ENCODE results near the gene ALDOA.
"Not testable (repeated sequence)": the region's sequence is repeated elsewhere in the genome, so short reads cannot be mapped to it uniquely, and the experiment has no call there.

The ALDOA gene
- long read RNA-seq, donor 1, transcript ALDOA-202 (9 exons, 1,603 nt): minor isoform, 6 of 273 reads
- long read RNA-seq, donor 1, transcript ALDOA-206 (9 exons, 1,550 nt): minor isoform, 33 of 273 reads
- long read RNA-seq, donor 1, transcript ALDOA-209 (9 exons, 1,579 nt): major isoform, 209 of 273 reads
- long read RNA-seq, donor 1, partial matches to known transcripts: 11 of 273 reads
- long read RNA-seq, donor 1, other reads (novel, unspliced or antisense): 5 of 273 reads
- long read RNA-seq, donor 2, transcript ALDOA-206 (9 exons, 1,550 nt): minor isoform, 11 of 179 reads
- long read RNA-seq, donor 2, transcript ALDOA-209 (9 exons, 1,579 nt): major isoform, 118 of 179 reads
- long read RNA-seq, donor 2, partial matches to known transcripts: 44 of 179 reads
- long read RNA-seq, donor 2, other reads (novel, unspliced or antisense): 0 of 179 reads
- long read RNA-seq, donor 3, transcript ALDOA-206 (9 exons, 1,550 nt): minor isoform, 7 of 130 reads
- long read RNA-seq, donor 3, transcript ALDOA-209 (9 exons, 1,579 nt): major isoform, 113 of 130 reads
- long read RNA-seq, donor 3, partial matches to known transcripts: 5 of 130 reads
- long read RNA-seq, donor 3, other reads (novel, unspliced or antisense): 0 of 130 reads
- long read RNA-seq, donor 4, transcript ALDOA-206 (9 exons, 1,550 nt): minor isoform, 20 of 227 reads
- long read RNA-seq, donor 4, transcript ALDOA-209 (9 exons, 1,579 nt): major isoform, 175 of 227 reads
- long read RNA-seq, donor 4, transcript ALDOA-219 (8 exons, 1,499 nt): minor isoform, 11 of 227 reads
- long read RNA-seq, donor 4, partial matches to known transcripts: 15 of 227 reads
- long read RNA-seq, donor 4, other reads (novel, unspliced or antisense): 0 of 227 reads
- long read RNA-seq, donor 5, transcript ALDOA-209 (9 exons, 1,579 nt): major isoform, 269 of 313 reads
- long read RNA-seq, donor 5, transcript ALDOA-219 (8 exons, 1,499 nt): minor isoform, 6 of 313 reads
- long read RNA-seq, donor 5, transcript ALDOA-206 (9 exons, 1,550 nt): minor isoform, 21 of 313 reads
- long read RNA-seq, donor 5, partial matches to known transcripts: 12 of 313 reads
- long read RNA-seq, donor 5, other reads (novel, unspliced or antisense): 0 of 313 reads
- long read RNA-seq, donor 6, transcript ALDOA-209 (9 exons, 1,579 nt): major isoform, 197 of 290 reads
- long read RNA-seq, donor 6, transcript ALDOA-206 (9 exons, 1,550 nt): minor isoform, 7 of 290 reads
- long read RNA-seq, donor 6, partial matches to known transcripts: 71 of 290 reads
- long read RNA-seq, donor 6, other reads (novel, unspliced or antisense): 6 of 290 reads
- long read RNA-seq, donor 7: 0 reads
- long read RNA-seq, donor 8, transcript ALDOA-219 (8 exons, 1,499 nt): minor isoform, 7 of 213 reads
- long read RNA-seq, donor 8, transcript ALDOA-206 (9 exons, 1,550 nt): minor isoform, 11 of 213 reads
- long read RNA-seq, donor 8, transcript ALDOA-209 (9 exons, 1,579 nt): major isoform, 180 of 213 reads
- long read RNA-seq, donor 8, partial matches to known transcripts: 5 of 213 reads
- long read RNA-seq, donor 8, other reads (novel, unspliced or antisense): 0 of 213 reads

DNA sequence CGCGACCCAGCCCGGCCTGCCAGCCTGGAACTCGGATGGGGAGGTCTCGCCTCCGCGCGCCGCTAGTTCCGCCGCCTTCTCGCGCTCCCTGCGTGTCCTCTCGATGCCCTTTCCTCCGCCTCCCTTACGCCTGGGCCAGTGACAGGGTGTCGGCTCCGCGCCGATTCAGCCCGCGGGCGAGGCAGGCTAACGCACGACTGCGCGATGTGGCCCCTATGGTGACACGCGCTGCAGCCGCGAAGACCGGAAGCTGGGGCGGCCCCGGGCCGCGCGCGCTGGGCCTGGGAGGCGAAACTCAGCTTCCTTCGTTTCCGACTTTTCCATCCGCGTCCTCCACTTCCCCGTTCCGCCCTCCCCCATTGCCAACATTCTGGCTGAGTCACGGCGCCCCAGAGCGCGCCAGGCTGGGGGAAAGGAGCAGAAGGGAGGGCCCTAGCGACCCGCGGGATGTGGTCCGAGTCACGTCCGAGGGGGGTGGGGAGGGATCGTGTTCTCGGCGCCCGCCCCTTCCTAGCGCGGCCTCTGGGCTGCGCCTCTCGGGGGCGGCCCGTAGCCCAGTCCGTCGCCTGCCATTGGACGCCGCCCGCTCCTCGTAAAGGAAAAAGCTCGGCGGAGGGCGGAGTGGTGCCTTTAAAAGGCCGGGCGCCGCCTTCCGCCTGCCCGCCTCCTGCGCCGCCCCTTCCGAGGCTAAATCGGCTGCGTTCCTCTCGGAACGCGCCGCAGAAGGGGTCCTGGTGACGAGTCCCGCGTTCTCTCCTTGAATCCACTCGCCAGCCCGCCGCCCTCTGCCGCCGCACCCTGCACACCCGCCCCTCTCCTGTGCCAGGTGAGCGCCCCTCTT is at the start of gene ALDOA:
ALDOA (plus strand) TSS at position 659 of the 841 bp plus-strand sequence. CDS start 1,138 bp downstream, outside the sequence.
- peak; percentile 100 for DNase-seq

DNA sequence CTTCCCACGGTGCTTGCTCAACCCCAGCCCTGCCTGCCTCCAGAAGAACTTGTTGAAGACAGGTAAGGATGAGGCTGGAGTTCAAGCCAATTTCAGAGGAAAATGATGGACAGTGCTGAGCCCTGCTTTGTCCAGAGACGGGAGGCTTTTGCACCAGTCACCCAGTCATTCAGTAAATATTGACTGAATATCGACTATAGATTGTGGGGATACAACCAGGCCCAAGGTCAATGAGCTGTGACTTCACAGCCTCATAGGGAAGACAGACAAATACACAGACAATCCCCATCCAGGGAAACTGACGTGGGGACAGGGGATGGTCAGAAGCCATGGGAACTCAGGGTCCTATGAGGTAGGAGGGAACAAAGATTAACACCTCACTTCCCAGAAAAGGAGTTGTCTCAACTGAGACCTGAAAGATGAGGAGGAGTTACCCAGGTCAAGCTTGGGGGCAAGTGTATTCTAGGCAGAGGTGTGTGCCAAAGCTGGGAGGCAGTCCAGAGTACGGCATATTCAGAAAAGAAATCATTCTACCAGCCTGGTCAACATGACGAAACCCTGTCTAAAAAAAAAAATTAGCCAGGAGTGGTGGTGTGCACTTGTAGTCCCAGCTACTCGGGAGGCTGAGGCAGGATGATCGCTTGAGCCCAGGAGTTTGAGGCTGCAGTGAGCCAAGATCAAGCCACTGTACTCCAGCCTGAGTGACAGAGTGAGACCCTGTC is 48.8 kb upstream of the ALDOA start:
- no peak for DNase-seq

GRCh38 chr16:30017277-30017656 is 48.3 kb upstream of the ALDOA start:
- no peak for DNase-seq

- DNase-seq: not testable (repeated sequence)
Observed at GRCh38 chr16:30017937-30018336, 47.6 kb upstream of the ALDOA start.

GRCh38 chr16:30018731-30019158 is 46.8 kb upstream of the ALDOA start:
- no peak for DNase-seq

DNA sequence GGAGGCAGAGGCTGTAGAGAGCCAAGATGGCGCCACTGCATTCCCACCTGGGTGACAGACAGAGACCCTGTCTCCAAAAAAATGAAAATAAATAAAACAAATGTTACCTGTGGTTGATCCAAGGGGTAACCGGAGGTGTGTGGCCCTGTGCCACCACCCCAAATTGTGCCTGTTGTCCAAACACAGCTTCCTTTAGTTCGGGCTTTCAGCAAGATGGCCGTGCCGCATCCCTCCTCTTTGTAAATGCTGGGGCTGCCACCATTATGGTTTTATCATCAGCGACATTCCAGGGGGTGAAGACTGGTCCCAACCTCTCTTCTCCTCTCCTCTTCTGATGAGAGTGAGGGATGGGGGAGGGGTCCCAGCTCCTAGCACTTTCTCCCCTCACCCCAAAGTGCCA is 42.7 kb upstream of the ALDOA start, which contains the start of gene C16orf92:
C16orf92 (plus strand) TSS at position 312 of the 400 bp plus-strand sequence. CDS start 143 bp downstream, outside the sequence.
- no peak for DNase-seq

DNA sequence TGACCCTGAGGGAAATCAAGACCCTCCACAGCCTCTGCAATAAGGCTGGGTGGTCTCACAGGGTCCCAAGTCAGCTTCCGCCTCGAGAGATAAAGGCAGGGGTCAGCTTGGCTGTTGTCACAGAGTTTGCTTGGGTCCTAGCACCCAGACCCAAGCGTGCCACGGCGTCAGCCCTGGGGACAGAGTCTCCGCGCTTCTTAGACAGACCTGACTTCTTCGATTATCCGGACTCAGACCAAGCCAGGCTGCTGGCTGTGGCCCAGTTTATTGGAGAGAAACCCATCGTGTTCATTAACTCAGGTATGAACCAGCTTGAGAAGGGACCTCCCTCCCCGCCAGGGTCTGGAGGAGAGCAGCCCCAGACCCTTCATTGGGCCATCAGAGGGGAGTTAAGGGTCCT is 42.0 kb upstream of the ALDOA start:
- DNase-seq: no peak

DNA sequence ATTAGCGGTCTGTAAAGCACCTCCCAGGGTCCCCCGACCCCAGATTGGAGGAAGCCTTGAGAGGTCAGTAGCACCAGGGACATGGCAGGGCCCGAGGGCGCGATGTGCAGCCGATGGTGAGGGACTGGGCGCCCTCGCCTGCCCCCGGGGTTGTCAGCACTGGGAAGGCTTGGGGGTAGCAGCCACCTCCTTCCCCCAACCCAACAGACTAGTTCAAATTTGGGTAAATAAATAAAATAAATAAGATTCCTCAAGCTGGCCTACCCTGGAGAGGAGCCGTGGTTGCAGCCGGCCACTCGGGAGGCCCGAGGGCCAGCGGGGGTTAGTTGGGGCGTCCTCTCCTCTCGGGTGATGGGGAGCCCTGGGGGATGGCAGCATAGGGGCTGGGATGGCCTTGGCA is 41.1 kb upstream of the ALDOA start:
- no peak for DNase-seq

DNA sequence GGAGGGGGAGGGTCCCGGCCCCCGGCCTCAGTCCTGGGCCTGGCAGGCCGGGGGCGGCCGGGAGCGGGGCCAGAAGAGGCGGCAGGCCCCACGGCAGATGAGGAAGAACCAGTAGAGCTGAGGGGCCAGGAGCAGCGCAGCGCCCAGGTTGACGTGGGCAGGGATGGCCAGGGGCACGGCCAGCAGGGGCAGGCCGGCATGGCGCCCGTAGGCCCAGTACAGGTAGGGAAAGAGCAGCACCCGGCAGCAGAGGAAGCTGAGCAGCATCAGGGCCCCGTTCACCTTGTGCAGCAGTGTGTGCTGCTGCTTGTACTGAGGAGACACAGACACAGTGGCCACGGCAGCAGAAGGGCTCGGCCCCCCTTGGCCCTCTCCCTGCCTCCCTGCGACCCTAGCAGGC is 40.4 kb upstream of the ALDOA start:
- DNase-seq: no peak

GRCh38 chr16:30025574-30025973 is 40.0 kb upstream of the ALDOA start:
- DNase-seq: no peak

- DNase-seq: no peak
Observed at GRCh38 chr16:30026449-30026848, 39.1 kb upstream of the ALDOA start.

- no peak for DNase-seq
Observed at GRCh38 chr16:30027588-30028437, 37.7 kb upstream of the ALDOA start.

DNA sequence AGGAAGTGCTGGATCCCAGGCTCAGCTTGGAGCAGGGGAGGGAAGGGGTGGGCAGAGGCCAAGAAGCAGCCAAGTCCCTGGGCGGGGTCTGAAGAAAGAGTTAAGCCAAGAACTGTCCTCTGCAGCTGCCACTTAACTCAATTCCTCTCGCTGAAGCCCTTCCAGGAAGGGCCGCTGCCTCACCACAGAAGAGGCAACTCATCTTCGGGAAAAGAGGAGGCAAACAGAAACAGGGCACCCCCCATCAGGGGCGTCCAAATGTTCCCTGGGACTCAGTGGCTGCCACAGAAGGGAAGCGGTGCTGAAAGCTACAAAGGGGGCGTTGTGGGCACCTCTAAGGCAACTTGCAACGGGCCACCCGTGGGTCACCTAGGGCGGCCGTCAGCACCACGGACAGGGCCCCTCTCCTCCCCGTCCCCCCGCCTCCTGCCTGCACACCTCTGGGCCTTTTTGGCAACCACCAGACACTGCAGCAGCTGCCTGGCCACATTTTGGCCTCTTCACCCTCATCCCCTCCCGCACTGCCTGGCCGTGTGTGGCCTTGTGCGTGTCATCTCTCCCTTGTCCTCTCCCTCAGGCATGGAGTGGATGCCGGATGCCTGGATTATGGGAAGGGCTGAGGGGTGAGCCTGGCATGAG is 37.0 kb upstream of the ALDOA start:
- peak; percentile 67 for DNase-seq

DNA sequence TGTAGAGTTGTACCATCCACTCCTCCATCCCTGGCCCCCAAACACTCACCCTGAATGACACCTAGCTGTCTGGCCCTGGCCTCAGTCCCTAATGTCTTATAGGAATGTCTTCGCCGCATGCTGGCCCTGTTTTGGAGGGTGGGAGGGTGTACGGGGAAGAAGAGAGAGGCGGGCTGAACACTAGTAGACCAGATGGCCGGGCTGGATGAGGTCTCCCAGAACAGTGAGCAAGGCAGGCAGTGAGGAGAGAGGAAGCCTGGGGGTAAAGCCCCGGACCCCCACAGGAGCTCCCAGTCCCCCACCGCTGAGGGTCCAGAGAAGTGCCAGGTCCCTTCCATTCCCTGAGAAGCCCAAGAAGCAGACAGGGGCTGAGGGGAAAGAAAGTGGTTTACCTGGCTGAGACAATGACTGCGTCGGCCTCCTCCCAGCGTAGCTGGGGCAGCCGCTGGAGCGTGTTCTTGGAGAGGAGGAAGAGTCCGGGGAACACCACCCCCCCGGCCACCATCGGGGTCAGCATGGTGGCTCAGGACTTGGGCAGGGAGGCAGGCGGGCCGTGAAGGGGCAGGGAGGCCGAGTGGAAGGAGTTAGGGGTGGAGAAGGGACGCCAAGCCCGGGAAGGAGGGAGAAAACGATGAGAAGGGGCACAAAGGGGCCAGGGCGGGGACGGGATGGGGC is 35.4 kb upstream of the ALDOA start:
- peak; percentile 30 for DNase-seq

GRCh38 chr16:30030841-30031413 is 34.6 kb upstream of the ALDOA start, which contains the start of gene TLCD3B:
TSS of gene TLCD3B (minus strand) at chr16:30031271. CDS start at chr16:30030527, 744 bp downstream.
- no peak for DNase-seq

GRCh38 chr16:30031477-30031918 is 34.1 kb upstream of the ALDOA start:
- no peak for DNase-seq

All from right kidney (tissue), 9 donors.